ENCODE results near the gene STRIP1. TPM values are rescaled to one million over a fixed set of nuclear protein-coding genes. Genes with fewer than 3 reads are reported as not detected.

Gene STRIP1
- total and polyA plus RNA-seq, 4 donors, result 5.8 to 22.8 (median 13.2) TPM

DNA sequence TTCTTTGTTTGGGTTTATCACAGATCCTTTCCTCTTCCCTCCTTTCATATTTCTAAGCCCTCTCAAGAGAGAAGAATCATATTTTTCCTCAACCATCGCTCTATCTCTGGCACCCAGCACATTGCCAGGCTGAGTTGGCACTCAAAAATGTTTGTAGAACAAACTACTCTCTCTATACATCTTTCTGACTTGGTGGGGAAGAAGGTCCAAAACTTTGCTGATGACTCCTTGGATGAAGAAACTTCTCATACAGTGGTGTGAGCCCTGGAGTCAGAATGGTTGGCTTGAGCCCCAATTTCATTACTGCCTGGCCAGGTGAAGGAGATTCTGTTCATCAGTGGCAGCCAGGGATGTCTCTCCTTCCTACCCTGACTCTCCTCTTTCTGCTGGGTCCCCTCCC is 24.2 kb downstream of the STRIP1 start:
- H3K9me3 ChIP-seq (ENCODE audit: control insufficient read depth in 4 of 4, low read length in 3 of 4), result no peaks in the 10 kb centered on the region

More for the DNA sequence above, 24.2 kb downstream of the STRIP1 start:
- Histone ChIP-seq H3K27ac (ENCODE audit: low read depth in 1 of 2, low read length in 2 of 2) (no peak overlapping the region), H3K4me1 (ENCODE audit: control insufficient read depth in 4 of 4, insufficient read depth in 4 of 4, low read length in 3 of 4) (peaks cover 0 to 3% (median 0%) of the 10 kb centered on the region in 4 donors), H3K4me3 (ENCODE audit: low read depth in 1 of 3, low read length in 3 of 3) (no peak overlapping the region), H3K27me3 (ENCODE audit: control insufficient read depth in 4 of 4, insufficient read depth in 4 of 4, low read length in 3 of 4) (no peaks in the 10 kb centered on the region), H3K36me3 (ENCODE audit: control insufficient read depth in 4 of 4, insufficient read depth in 3 of 4, low read depth in 1 of 4, low read length in 3 of 4) (peaks cover 8 to 38% (median 33%) of the 10 kb centered on the region in 4 donors), H3K9ac (ENCODE audit: low read depth in 1 of 2, low read length in 2 of 2) (no peak overlapping the region)
- TF ChIP-seq, protein P1, sequence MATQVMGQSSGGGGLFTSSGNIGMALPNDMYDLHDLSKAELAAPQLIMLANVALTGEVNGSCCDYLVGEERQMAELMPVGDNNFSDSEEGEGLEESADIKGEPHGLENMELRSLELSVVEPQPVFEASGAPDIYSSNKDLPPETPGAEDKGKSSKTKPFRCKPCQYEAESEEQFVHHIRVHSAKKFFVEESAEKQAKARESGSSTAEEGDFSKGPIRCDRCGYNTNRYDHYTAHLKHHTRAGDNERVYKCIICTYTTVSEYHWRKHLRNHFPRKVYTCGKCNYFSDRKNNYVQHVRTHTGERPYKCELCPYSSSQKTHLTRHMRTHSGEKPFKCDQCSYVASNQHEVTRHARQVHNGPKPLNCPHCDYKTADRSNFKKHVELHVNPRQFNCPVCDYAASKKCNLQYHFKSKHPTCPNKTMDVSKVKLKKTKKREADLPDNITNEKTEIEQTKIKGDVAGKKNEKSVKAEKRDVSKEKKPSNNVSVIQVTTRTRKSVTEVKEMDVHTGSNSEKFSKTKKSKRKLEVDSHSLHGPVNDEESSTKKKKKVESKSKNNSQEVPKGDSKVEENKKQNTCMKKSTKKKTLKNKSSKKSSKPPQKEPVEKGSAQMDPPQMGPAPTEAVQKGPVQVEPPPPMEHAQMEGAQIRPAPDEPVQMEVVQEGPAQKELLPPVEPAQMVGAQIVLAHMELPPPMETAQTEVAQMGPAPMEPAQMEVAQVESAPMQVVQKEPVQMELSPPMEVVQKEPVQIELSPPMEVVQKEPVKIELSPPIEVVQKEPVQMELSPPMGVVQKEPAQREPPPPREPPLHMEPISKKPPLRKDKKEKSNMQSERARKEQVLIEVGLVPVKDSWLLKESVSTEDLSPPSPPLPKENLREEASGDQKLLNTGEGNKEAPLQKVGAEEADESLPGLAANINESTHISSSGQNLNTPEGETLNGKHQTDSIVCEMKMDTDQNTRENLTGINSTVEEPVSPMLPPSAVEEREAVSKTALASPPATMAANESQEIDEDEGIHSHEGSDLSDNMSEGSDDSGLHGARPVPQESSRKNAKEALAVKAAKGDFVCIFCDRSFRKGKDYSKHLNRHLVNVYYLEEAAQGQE (IDR thresholded peaks at IDR 0.05), result no peak
- no peak for TF ChIP-seq GABPA (IDR thresholded peaks at IDR 0.05 in 1 of 2, conservative IDR thresholded peaks at IDR 0.05 in 1 of 2)
- TF ChIP-seq EGR1 (IDR thresholded peaks at IDR 0.05; ENCODE audit: low read depth in 2 of 2), result no peak
- TF ChIP-seq TAF1 (conservative IDR thresholded peaks at IDR 0.05), result no peak
- TF ChIP-seq SP1 (IDR thresholded peaks at IDR 0.05), result no peak
- TF ChIP-seq, protein P2, sequence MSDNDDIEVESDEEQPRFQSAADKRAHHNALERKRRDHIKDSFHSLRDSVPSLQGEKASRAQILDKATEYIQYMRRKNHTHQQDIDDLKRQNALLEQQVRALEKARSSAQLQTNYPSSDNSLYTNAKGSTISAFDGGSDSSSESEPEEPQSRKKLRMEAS (IDR thresholded peaks at IDR 0.05), result no peak
- no peak for TF ChIP-seq JUND (IDR thresholded peaks at IDR 0.05)
- TF ChIP-seq HNF4A (conservative IDR thresholded peaks at IDR 0.05), result no peak
- no peak for TF ChIP-seq NR2F2 (IDR thresholded peaks at IDR 0.05)
- TF ChIP-seq, protein P3, sequence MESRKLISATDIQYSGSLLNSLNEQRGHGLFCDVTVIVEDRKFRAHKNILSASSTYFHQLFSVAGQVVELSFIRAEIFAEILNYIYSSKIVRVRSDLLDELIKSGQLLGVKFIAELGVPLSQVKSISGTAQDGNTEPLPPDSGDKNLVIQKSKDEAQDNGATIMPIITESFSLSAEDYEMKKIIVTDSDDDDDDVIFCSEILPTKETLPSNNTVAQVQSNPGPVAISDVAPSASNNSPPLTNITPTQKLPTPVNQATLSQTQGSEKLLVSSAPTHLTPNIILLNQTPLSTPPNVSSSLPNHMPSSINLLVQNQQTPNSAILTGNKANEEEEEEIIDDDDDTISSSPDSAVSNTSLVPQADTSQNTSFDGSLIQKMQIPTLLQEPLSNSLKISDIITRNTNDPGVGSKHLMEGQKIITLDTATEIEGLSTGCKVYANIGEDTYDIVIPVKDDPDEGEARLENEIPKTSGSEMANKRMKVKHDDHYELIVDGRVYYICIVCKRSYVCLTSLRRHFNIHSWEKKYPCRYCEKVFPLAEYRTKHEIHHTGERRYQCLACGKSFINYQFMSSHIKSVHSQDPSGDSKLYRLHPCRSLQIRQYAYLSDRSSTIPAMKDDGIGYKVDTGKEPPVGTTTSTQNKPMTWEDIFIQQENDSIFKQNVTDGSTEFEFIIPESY (IDR thresholded peaks at IDR 0.05), result no peak
- TF ChIP-seq YY1 (IDR thresholded peaks at IDR 0.05), result no peak
- TF ChIP-seq, protein P4, sequence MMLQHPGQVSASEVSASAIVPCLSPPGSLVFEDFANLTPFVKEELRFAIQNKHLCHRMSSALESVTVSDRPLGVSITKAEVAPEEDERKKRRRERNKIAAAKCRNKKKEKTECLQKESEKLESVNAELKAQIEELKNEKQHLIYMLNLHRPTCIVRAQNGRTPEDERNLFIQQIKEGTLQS (IDR thresholded peaks at IDR 0.05), result no peak
- TF ChIP-seq HNF4G (IDR thresholded peaks at IDR 0.05), result no peak
- no peak for TF ChIP-seq FOXA2 (IDR thresholded peaks at IDR 0.05)
- no peak for TF ChIP-seq RXRA (IDR thresholded peaks at IDR 0.05)
- TF ChIP-seq RAD21 (IDR thresholded peaks at IDR 0.05), result no peak
- TF ChIP-seq FOXA1 (IDR thresholded peaks at IDR 0.05), result no peak
- TF ChIP-seq, protein P5, sequence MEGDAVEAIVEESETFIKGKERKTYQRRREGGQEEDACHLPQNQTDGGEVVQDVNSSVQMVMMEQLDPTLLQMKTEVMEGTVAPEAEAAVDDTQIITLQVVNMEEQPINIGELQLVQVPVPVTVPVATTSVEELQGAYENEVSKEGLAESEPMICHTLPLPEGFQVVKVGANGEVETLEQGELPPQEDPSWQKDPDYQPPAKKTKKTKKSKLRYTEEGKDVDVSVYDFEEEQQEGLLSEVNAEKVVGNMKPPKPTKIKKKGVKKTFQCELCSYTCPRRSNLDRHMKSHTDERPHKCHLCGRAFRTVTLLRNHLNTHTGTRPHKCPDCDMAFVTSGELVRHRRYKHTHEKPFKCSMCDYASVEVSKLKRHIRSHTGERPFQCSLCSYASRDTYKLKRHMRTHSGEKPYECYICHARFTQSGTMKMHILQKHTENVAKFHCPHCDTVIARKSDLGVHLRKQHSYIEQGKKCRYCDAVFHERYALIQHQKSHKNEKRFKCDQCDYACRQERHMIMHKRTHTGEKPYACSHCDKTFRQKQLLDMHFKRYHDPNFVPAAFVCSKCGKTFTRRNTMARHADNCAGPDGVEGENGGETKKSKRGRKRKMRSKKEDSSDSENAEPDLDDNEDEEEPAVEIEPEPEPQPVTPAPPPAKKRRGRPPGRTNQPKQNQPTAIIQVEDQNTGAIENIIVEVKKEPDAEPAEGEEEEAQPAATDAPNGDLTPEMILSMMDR (IDR thresholded peaks at IDR 0.05; ENCODE audit: low read depth, low read length, missing input control), result no peak
- DNase-seq (ENCODE audit: low spot score), result no peak
- 81% methylated on average over 1 of the region's 1 CpG for WGBS
